GM12878 (cell line): ENCODE results near the gene PPM1E. TPM values are rescaled to one million over a fixed set of nuclear protein-coding genes. Genes with fewer than 3 reads are reported as not detected.

Experiments
- BACH1 ChIP-seq: fragments of 450-650 bp; IDR thresholded peaks from 2 replicates; pipeline ENCODE4 v1.6.1; 2017; ENCODE audit warnings: mild to moderate bottlenecking, borderline replicate concordance
- BHLHE40 ChIP-seq, 2 experiments: fragments of 450-650 bp in 1 of 2; IDR thresholded peaks; 2 replicates each; pipeline ENCODE4 v1.6.1; 2011 to 2017; ENCODE audit warnings: low read depth in 2 of 2, borderline replicate concordance in 1 of 2, improper control_type of control experiment in 1 of 2, low read length in 1 of 2, mild to moderate bottlenecking in 1 of 2
- EGR1 ChIP-seq, 2 experiments: IDR thresholded peaks; 1 replicate in 1 of 2; 2 replicates in 1 of 2; pipeline ENCODE4 v1.6.1; 2011 to 2012; ENCODE audit warnings: low read depth in 2 of 2, low read length in 2 of 2, borderline replicate concordance in 1 of 2, mild to moderate bottlenecking in 1 of 2, moderate library complexity in 1 of 2
- HDAC6 ChIP-seq: fragments of 200-600 bp; sonication (generic); IDR thresholded peaks from one replicate; pipeline ENCODE4 v1.8.0; 2017; ENCODE audit warnings: antibody characterized with exemption; ENCODE audit not compliant: unreplicated experiment
- IKZF2 ChIP-seq, 2 experiments: fragments of 450-650 bp; IDR thresholded peaks; 2 replicates each; pipeline ENCODE4 v1.6.1; 2017; ENCODE audit warnings: mild to moderate bottlenecking in 2 of 2, moderate library complexity in 2 of 2
- IRF3 ChIP-seq: fragments of 450-650 bp; IDR thresholded peaks from 2 replicates; pipeline ENCODE4 v1.6.1; 2014; ENCODE audit warnings: mild to moderate bottlenecking
- IRF5 ChIP-seq: fragments of 450-650 bp; IDR thresholded peaks from 2 replicates; pipeline ENCODE4 v1.6.1; 2017; ENCODE audit warnings: borderline replicate concordance
- KDM1A ChIP-seq: fragments of 200-600 bp; sonication (generic); IDR thresholded peaks from 2 replicates; pipeline ENCODE4 v1.6.1; 2016; ENCODE audit warnings: borderline replicate concordance
- MYB ChIP-seq: fragments of 150-350 bp; IDR thresholded peaks from 2 replicates; pipeline ENCODE4 v1.6.1; 2014; ENCODE audit warnings: mild to moderate bottlenecking, low read depth, low read length, borderline replicate concordance
- YBX1 ChIP-seq: fragments of 450-650 bp; IDR thresholded peaks from 2 replicates; pipeline ENCODE4 v1.6.1; 2016; ENCODE audit warnings: antibody characterized with exemption
- ZNF592 ChIP-seq: fragments of 450-650 bp; IDR thresholded peaks from 2 replicates; pipeline ENCODE4 v1.6.1; 2017; ENCODE audit warnings: mild to moderate bottlenecking, moderate library complexity
- polyA plus RNA-seq, 11 experiments: library from polyadenylated mRNA; depleted of rRNA in 4 of 11; unstranded in 6 of 11; stranded (reverse) in 5 of 11; fragments of >200 nt; fragmentation: Nextera tagmentation in 4 of 11; fragmentation: Illumina TruSeq in 1 of 11; extraction: Ambion mirVana in 4 of 11; extraction: Trizol in 1 of 11; gene quantifications; 1 replicate in 1 of 11; 2 replicates in 10 of 11; pipeline versions ENCODE4 v1.2.1 to v1.2.3, GENCODE V29; 2011 to 2016; ENCODE audit warnings: inconsistent platforms in 2 of 11, missing spikeins in 2 of 11, low read depth in 1 of 11
- total RNA-seq, 4 experiments: library from RNA; depleted of rRNA in 3 of 4; stranded (reverse); fragments of >200 nt in 3 of 4; fragmentation: Illumina TruSeq in 1 of 4; extraction: Trizol in 1 of 4; gene quantifications; 2 replicates each; pipeline versions ENCODE4 v1.2.1 to v1.2.3, GENCODE V29; 2013 to 2021

Gene PPM1E
- total and polyA plus RNA-seq, 10 of the 15 experiments (the other 5 are each of a cell fraction or from before 2014, with no cell fraction given) = 0.07 to 0.28 (median 0.16) TPM

- TF ChIP-seq ZNF592 (no peak), KDM1A (no peak), EGR1 (IDR thresholded peaks at IDR 0.05; ENCODE audit: borderline replicate concordance in 1 of 2, low read depth in 2 of 2, low read length in 2 of 2) (no peak), YBX1 (no peak), IRF5 (no peak), BHLHE40 (IDR thresholded peaks at IDR 0.05; ENCODE audit: borderline replicate concordance in 1 of 2, low read depth in 2 of 2, low read length in 1 of 2) (no peak), IKZF2 (IDR thresholded peaks at IDR 0.05) (no peak), BACH1 (no peak), HDAC6 (no peak), MYB (no peak), IRF3 (no peak)
Observed at GRCh38 chr17:58832514-58832913, 76.9 kb downstream of the PPM1E start (continued).
